RWPE2 (cell line): ENCODE results near the gene TCF3.

ENCODE experiments used
- ATAC-seq: fragments of 200-7000 bp; cut with Tn5 transposase; 3 replicates; pipeline ENCODE4 v1.9.1; 2021; ENCODE audit warnings: low read depth
- DNase-seq: peaks from one replicate; pipeline ENCODE4 v3.0.0-alpha.2; 2020; ENCODE audit warnings: low spot score
- H3K27ac ChIP-seq: fragments of 450-650 bp; 2 replicates; pipeline ENCODE4 v1.5.1; 2017; ENCODE audit warnings: mild to moderate bottlenecking; ENCODE audit not compliant: poor library complexity, severe bottlenecking
- H3K27me3 ChIP-seq: fragments of 250-450 bp; sonication (Bioruptor Pico); 2 replicates; pipeline ENCODE4 v1.5.1; 2021; ENCODE audit warnings: mild to moderate bottlenecking, moderate library complexity; ENCODE audit not compliant: insufficient read depth, poor library complexity, severe bottlenecking
- H3K36me3 ChIP-seq: fragments of 250-450 bp; sonication (Bioruptor Pico); 2 replicates; pipeline ENCODE4 v1.5.1; 2020; ENCODE audit warnings: low read depth, mild to moderate bottlenecking, moderate library complexity
- H3K4me1 ChIP-seq: fragments of 250-450 bp; sonication (Bioruptor Pico); 2 replicates; pipeline ENCODE4 v1.5.1; 2021; ENCODE audit warnings: mild to moderate bottlenecking, moderate library complexity; ENCODE audit not compliant: insufficient read depth, poor library complexity, severe bottlenecking
- H3K4me3 ChIP-seq: fragments of 250-450 bp; sonication (Bioruptor Pico); 2 replicates; pipeline ENCODE4 v1.5.1; 2021; ENCODE audit warnings: mild to moderate bottlenecking, moderate library complexity; ENCODE audit not compliant: severe bottlenecking
- H3K9me3 ChIP-seq: fragments of 250-450 bp; sonication (Bioruptor Pico); 2 replicates; pipeline ENCODE4 v1.5.1; 2021; ENCODE audit warnings: mild to moderate bottlenecking, moderate library complexity; ENCODE audit not compliant: severe bottlenecking
- CTCF ChIP-seq: fragments of 450-650 bp; IDR thresholded peaks from one replicate; pipeline ENCODE4 v1.5.1; 2017; ENCODE audit warnings: mild to moderate bottlenecking, moderate library complexity; ENCODE audit not compliant: poor library complexity, severe bottlenecking

Gene TCF3

GRCh38 chr19:1658150-1659083 lies 6.0 kb upstream of the TCF3 start:
- no peak for TF ChIP-seq CTCF
- Histone ChIP-seq H3K36me3 (no peaks in the 10 kb centered on the region), H3K9me3 (no peaks in the 10 kb centered on the region), H3K4me3 (no peak overlapping the region), H3K27ac (no peak overlapping the region), H3K27me3 (no peaks in the 10 kb centered on the region), H3K4me1 (no peaks in the 10 kb centered on the region)
- ATAC-seq (no peak), DNase-seq (peak; percentile 47)

GRCh38 chr19:1657746-1658145 lies 5.3 kb upstream of the TCF3 start:
- Histone ChIP-seq H3K27me3 (no peaks in the 10 kb centered on the region), H3K36me3 (no peaks in the 10 kb centered on the region), H3K4me1 (no peaks in the 10 kb centered on the region), H3K9me3 (no peaks in the 10 kb centered on the region), H3K4me3 (no peak overlapping the region), H3K27ac (no peak overlapping the region)
- DNase-seq, result peak; percentile 54
- ATAC-seq, result no peak
- no peak for TF ChIP-seq CTCF

GRCh38 chr19:1656988-1657536 lies 4.6 kb upstream of the TCF3 start:
- Histone ChIP-seq H3K4me1 (no peaks in the 10 kb centered on the region), H3K4me3 (no peak overlapping the region)
- no peak for TF ChIP-seq CTCF

GRCh38 chr19:1655987-1656608 lies 3.7 kb upstream of the TCF3 start:
- no peak overlapping the region for H3K4me3 ChIP-seq
- DNase-seq, result no peak
- H3K36me3 ChIP-seq, result no peaks in the 10 kb centered on the region
- TF ChIP-seq CTCF, result no peak
- no peak overlapping the region for H3K27ac ChIP-seq
- ATAC-seq, result no peak
- H3K27me3 ChIP-seq, result no peaks in the 10 kb centered on the region
- H3K9me3 ChIP-seq, result no peaks in the 10 kb centered on the region
- H3K4me1 ChIP-seq, result no peaks in the 10 kb centered on the region

More at GRCh38 chr19:1656988-1657536, 4.6 kb upstream of the TCF3 start:
- Histone ChIP-seq H3K27me3 (no peaks in the 10 kb centered on the region), H3K27ac (no peak overlapping the region), H3K9me3 (no peaks in the 10 kb centered on the region), H3K36me3 (no peaks in the 10 kb centered on the region)
- ATAC-seq (no peak), DNase-seq (no peak)
